Endothelial cell of umbilical vein (primary cell): ENCODE data around the gene HABP2.

ENCODE experiments used
- EZH2 ChIP-seq: IDR thresholded peaks from 2 replicates; pipeline ENCODE4 v1.6.1; 2012; ENCODE audit warnings: borderline replicate concordance, low read depth, mild to moderate bottlenecking, moderate library complexity, low read length, inconsistent platforms; ENCODE audit not compliant: severe bottlenecking
- JUN ChIP-seq: IDR thresholded peaks from 2 replicates; pipeline ENCODE4 v1.6.1; 2011; ENCODE audit warnings: borderline replicate concordance, low read depth; ENCODE audit not compliant: insufficient read length, insufficient read depth
- POLR2A ChIP-seq: IDR thresholded peaks from 2 replicates; pipeline ENCODE4 v1.6.1; 2012; ENCODE audit warnings: low read depth, mild to moderate bottlenecking, control low read depth, low read length
- POLR2AphosphoS5 ChIP-seq: IDR thresholded peaks from 2 replicates; pipeline ENCODE4 v1.6.1; 2012; ENCODE audit warnings: low read depth, mild to moderate bottlenecking, control low read depth, low read length, moderate library complexity; ENCODE audit not compliant: insufficient read depth
- TF ChIP-seq, protein P1 (sequence below), 2 donors: IDR thresholded peaks; 1 replicate in 1 of 2; 2 replicates in 1 of 2; pipeline ENCODE4 v1.5.1; 2011; ENCODE audit warnings: low read length in 2 of 2, mild to moderate bottlenecking in 2 of 2, moderate library complexity in 2 of 2, control low read depth in 1 of 2, inconsistent platforms in 1 of 2, low read depth in 1 of 2; ENCODE audit not compliant: insufficient read depth in 1 of 2; ENCODE audit errors: extremely low read depth in 1 of 2

DNA sequence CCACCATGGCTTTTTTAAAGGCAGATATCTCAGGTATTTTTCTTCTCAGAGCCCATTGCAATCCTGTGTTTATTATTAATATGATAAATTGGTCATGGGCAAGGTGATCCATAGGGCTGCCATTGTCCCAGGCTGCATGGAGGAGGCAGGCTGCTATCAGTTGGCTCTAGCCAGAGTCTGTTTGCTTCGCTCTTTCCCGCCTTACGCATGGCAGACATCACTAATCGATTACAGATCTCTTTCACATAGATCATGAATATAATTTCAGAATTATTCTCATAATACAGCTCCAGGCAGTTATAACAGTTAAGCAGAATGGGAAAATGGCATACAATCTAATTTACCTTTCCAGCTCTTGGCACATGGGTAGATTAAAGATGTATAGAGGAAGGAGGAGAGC lies 30.4 kb upstream of the HABP2 start:
- no peak for TF ChIP-seq POLR2A
- TF ChIP-seq, protein P1, sequence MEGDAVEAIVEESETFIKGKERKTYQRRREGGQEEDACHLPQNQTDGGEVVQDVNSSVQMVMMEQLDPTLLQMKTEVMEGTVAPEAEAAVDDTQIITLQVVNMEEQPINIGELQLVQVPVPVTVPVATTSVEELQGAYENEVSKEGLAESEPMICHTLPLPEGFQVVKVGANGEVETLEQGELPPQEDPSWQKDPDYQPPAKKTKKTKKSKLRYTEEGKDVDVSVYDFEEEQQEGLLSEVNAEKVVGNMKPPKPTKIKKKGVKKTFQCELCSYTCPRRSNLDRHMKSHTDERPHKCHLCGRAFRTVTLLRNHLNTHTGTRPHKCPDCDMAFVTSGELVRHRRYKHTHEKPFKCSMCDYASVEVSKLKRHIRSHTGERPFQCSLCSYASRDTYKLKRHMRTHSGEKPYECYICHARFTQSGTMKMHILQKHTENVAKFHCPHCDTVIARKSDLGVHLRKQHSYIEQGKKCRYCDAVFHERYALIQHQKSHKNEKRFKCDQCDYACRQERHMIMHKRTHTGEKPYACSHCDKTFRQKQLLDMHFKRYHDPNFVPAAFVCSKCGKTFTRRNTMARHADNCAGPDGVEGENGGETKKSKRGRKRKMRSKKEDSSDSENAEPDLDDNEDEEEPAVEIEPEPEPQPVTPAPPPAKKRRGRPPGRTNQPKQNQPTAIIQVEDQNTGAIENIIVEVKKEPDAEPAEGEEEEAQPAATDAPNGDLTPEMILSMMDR (IDR thresholded peaks at IDR 0.05; ENCODE audit: extremely low read depth in 1 of 2, insufficient read depth in 1 of 2, low read depth in 1 of 2, low read length in 2 of 2) = no peak
- TF ChIP-seq EZH2 = no peak
- TF ChIP-seq POLR2AphosphoS5 = no peak
- no peak for TF ChIP-seq JUN
